NCI-H1105 (cell line): ENCODE results near the gene WDR81.
"Not testable (repeated sequence)": the region's sequence is repeated elsewhere in the genome, so short reads cannot be mapped to it uniquely, and the experiment has no call there.

Experiments used
- DNase-seq: peaks from one replicate; lab custom pipeline; 2025; lab: John Stamatoyannopoulos, UW

The WDR81 gene

DNA sequence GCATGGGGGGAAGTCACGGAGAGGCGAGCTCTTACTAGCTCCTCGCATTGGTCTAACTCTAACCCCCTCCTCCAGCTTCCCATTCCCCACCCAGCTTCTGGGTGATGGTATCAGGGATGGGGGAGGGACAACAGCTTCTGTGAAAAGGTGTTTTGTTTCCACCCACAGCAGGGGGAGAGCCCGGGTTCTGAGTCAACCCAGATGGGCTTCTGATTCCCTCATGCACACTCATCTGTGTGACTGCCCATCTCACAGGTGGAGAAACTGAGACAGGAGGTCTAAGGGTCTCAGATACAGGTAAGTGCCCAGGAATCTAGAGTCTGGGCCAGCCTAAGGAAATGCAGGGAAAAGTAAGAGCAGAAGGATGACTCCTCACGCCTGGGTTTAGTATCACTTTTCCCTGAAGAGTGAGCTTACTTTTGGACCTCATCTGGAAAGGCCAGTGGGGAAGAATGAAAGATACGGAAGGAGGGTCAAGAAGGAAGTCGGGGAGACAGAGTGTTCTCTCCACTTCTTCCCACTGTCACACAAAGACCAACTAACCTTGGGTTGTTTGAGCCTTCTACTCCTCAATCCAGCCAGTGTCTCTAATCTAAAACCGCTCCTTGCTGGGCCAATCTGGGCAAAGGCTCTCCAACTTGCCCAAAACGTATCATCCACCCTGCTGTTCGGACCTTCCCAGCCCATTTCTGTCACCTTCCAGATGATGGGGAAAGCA lies 11.2 kb upstream of the WDR81 start:
- no peak for DNase-seq

DNA sequence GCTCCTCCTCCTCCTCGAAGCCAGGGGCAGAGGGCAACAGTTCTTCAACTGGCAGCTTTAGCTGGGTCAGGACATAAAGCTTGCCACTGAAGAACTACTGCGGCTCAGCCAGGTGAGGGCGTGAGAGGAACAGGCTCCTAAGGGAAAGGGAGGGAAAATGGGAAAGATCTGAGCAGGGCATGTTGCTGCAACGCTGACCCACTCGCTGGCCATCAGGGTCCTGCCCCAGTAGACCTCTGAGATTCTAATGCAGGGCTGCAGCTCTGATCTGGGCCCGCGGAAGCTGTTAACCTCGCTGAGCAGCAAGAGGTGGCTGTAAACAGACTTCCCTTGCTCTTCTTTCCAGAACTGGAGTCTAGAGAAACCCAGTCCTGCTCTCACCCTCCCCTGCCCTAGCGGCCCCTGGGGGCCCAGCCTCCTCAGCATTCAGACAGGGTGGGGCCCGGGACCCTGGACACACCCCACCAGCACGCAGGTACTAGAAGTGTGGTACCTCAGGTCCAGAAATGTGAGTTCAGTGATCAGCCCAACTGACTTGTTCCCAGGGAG lies 10.6 kb upstream of the WDR81 start:
- no peak for DNase-seq

DNA sequence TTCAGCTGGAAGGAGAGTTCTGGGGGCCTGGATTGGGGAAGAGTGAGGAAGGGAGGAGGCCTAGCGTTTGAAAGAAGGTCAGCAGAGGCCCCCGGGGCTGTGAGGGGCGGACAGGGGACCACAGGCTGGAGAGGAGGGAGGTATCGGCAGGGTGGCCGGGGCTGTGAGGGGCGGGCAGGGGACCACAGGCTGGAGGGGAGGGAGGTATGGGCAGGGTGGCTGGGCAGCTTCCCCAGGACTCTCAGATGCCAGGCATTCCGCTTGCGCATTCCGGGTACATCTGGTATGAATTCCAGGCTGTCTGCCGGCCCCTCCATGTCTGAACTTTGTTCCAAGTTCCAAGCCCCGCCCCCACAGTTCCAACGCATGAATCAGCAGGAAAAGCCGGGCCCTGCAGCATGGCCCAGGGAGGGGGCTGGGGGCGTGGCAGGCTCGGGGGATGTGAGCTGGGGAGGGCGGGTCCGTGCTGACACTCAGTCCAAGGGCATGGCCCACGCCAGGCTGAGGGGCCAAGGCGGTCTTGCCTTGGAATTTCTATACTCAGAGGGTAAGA lies 10.0 kb upstream of the WDR81 start:
- DNase-seq, result no peak

DNA sequence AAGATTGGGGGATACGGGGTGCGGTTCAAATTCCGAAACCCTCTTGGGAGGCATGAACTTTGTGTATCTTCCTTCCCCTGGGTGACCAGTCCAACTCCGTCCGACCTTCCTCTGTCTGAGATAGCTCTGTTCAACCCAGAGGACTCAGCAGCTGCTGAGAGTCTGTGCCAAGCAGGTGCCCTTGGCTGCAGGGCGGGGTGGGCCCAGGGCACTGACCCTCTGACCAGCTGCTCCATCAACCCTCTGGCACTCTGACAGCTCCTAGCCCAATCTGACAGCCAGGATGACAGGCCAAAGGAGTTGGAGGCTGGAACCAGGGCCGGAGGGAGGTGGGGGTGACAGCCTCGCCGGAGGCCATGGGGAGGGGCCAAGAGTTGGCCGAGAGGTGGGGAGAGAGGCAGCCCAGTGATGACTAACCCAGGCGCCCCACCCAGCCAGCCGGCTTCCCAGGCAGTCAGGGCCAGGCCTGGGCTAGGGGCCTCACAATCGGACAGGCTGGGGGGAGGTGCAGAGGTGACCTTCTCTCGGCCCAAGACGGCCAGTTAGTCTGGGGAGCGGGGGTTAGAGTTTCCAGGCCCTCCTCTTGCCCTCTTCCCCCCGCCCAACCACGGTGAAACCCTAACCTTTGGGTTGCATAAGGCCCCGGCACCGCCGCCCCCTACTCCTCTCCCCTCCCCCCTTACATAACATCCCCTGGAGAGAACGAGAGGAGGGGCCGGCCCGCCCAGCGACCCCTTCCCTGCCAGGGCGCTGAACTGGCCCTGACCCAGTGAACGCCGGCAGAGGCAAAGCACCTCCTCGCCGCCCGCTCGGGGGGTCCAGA lies 9.3 kb upstream of the WDR81 start:
- DNase-seq, result no peak

DNA sequence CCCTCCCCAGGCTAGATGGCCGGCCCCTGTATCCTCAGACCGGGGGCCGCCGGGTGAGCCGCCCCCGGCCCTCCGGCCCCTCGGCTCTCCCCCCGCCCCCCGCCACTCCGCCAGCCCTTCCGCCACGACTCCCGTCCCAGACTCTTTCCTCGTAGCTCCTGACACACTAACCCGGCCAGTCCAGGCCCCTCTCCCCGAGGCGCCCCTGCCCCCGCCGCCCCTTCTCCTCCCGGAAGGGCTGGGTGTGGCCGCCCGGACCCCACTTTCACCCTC lies 8.8 kb upstream of the WDR81 start:
- no peak for DNase-seq

DNA sequence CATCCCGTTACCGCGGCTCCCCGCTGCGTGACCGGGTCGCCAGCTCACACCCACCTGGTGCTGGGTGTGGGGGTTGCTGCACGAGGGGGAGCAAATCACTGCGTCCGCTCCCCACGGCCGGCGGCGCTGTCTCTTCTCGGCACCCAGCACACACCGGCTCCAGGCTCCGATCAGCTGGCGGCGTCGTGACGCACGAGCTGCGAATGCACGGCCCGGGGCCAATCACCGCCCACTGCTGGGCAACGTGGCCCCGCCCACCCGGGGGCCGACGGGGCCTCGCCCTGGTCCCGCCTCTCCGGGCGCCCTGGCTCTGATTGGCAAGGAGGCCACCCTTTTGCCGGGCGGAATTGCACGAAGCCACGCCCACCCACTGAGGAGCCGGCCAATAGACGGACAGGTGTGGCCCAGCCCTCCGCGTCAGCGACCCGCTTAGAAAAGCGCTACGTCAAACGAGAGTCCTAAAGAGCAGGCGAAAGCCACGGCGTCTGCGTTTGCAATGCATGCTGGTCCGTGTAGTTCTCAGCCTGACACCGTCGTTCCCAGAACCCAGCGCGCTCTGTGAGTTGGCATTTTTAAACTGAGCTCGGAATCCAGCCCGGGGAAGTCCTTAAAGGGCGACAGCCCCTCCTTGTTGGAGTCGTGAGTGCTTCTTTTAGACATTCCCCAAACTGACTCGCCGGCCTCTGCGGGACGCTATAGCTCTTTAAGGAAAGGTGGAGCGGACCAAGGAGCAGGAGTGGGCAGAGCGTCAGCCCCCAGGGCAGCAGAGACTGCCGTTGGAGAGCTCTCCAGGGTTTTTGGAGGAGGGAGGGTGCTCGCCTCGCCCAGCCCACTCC lies 8.2 kb upstream of the WDR81 start:
- DNase-seq, result peak; percentile 96

DNA sequence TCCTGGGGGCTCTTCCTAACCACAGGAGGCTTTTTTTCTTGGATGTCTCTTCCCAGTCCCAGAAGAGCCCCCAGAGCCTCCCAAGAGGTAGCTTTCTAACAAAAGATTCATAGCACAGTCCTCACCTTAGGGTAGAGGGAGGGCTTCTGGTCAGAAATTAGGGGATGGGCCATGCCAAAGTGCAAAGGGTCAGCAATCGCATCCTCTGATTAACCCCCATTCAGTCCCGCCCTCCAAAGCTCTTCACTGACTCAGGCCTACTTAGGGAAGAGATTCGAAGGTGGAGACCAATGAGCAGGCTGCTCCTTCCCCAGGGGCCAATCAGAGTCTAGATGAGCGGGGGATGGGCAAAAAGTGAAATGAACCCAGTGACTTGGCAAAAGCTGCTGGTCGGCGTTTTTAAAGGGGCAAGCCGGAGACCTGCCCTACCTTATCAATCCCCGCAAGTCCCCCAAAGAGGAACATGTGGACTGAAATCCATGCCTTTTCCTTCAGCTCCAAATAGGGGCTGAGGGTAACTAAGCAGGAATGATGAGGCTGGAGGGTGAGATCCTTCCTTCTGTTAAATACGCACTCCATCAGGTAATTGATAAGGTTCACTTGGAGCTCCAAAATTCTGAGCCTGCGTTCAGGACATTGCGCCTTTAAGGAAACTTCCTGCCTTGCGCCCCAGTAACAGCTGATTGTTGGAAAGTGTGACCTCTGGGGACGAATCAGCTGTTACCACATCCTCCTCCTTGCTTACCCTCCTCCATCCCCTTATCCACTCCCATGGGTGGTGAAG lies 7.4 kb upstream of the WDR81 start:
- DNase-seq, result peak; percentile 87

DNA sequence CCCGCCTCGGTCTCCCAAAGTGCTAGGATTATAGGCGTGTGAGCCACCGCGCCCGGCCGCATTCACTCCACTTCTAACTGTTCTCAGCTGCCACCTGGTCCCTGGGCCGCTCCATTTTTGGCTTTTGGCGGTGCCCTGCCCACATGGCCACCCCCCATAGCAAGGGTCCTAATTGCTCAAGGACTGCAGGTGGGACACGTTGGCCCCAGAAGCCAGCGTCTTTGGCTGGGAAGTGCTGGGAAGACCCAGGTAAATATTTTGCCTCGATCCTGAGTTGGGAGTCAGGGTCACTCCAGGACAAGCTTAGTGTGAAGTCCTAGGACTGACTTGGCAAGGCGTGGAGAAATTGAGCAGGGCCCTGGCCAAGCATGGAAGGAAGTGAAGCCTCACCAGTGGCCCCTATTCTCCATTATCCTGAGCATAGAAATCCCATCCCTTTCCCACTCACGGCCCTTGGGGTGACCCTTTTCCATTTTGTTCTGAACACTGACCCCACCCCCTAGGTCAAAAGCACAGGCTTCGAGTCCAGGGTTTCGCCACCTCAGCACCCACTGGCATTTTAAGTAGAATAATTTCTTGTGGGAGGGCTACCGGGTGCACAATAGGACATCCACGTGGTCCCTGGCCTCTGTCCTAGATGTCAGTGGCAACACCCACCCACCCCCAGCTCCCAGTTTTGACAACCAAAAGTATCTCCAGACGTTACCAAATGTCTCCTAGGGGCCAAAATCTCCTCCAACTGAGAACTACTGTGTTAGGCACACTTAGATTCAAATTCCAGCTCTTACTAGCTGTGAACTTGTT lies 5.9 kb upstream of the WDR81 start:
- DNase-seq, result no peak

DNA sequence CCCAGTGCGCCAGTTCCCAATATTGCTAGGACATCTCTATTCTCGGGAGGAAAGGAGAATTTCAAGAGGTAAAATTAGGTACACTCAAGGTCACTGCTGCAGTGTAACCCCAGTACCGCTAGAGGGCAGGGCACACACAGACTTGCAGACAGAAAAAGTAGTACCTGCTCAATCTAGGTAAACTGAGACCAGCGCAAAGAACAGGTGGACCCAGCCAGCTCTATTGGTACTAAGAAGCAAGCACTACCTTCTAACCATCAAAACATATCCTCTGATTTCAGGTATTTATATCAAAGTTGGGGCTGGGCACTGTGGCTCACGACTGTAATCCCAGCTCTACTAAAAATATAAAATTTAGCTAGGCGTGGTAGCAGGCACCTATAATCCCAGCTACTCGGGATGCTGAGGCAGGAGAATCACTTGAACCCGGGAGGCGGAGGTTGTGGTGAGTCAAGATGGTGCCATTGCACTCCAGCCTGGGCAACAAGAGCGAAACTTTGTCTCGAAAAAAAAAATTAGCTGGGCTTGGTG lies 3.6 kb upstream of the WDR81 start:
- no peak for DNase-seq

DNA sequence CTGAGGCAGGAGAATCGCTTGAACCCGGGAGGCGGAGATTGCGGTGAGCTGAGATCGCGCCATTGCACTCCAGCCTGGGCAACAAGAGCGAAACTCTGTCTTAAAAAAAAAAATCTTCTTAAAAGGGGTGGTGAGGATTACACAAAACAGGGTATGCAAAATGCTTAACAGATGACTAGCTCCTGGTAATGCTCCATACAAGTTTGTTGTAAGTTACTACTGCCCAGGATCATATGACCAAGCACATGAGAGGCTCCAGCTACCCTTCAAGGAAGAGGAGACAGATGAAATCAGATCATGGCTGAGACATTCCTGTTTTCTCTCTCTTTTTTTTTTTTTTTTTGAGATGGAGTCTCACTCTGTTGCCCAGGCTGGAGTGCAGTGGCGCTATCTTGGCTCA lies 2.5 kb upstream of the WDR81 start:
- not testable (repeated sequence) for DNase-seq

DNA sequence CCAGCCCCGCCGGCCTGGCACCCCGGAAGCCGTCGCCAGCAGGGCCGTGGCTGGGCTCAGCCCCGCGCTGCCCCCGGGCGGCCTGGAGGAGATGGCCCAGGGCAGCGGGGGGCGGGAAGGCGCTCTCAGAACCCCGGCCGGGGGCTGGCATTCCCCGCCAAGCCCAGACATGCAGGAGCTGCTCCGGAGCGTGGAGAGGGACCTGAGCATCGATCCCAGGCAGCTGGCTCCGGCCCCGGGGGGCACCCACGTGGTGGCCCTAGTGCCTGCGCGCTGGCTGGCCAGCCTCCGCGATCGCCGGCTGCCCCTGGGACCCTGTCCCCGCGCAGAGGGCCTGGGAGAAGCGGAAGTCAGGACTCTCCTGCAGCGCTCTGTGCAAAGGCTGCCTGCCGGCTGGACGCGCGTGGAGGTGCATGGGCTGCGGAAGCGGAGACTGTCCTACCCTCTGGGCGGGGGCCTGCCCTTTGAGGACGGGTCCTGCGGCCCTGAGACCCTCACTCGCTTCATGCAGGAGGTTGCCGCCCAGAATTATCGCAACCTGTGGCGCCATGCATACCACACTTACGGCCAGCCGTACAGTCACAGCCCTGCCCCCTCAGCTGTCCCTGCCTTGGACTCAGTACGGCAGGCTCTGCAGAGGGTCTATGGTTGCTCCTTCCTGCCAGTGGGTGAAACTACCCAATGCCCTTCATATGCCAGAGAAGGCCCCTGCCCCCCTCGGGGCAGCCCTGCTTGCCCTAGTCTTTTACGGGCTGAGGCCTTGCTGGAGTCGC lies 551 bp downstream of the WDR81 start:
- no peak for DNase-seq

DNA sequence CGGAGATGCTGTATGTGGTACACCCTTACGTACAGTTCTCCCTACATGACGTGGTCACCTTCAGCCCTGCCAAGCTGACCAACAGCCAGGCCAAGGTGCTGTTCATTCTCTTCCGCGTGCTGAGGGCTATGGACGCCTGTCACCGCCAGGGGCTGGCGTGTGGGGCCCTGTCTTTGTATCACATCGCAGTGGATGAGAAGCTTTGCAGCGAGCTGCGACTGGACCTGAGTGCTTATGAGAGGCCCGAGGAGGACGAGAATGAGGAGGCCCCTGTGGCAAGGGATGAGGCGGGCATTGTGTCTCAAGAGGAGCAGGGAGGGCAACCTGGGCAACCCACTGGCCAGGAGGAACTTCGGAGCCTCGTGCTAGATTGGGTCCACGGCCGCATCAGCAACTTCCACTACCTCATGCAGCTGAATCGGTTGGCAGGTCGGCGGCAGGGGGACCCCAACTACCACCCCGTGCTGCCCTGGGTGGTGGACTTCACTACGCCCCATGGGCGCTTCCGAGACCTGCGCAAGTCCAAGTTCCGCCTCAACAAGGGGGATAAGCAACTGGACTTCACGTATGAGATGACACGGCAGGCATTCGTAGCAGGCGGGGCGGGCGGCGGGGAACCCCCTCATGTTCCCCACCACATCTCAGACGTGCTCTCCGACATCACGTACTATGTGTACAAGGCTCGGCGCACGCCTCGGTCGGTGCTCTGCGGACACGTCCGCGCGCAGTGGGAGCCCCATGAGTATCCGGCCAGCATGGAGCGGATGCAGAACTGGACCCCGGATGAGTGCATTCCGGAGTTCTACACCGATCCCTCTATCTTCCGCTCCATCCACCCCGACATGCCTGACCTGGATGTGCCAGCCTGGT lies 1.4 kb downstream of the WDR81 start:
- no peak for DNase-seq

DNA sequence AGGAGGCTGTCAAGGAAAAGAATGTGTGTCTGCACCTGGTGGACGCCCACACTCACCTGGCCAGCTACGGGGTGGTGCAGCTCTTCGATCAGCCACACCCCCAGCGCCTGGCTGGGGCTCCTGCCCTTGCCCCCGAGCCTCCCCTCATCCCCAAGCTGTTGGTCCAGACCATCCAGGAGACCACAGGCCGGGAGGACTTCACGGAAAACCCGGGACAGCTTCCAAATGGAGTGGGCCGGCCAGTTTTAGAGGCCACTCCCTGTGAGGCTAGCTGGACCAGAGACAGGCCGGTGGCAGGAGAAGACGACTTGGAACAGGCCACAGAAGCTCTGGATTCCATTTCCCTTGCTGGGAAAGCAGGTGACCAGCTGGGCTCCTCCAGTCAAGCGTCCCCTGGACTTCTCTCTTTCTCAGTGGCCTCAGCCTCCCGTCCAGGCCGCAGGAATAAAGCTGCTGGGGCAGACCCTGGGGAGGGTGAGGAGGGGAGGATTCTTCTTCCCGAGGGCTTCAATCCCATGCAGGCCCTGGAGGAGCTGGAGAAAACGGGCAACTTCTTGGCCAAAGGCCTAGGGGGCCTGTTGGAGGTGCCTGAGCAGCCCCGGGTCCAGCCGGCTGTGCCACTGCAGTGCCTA lies 2.2 kb downstream of the WDR81 start:
- DNase-seq, result no peak

DNA sequence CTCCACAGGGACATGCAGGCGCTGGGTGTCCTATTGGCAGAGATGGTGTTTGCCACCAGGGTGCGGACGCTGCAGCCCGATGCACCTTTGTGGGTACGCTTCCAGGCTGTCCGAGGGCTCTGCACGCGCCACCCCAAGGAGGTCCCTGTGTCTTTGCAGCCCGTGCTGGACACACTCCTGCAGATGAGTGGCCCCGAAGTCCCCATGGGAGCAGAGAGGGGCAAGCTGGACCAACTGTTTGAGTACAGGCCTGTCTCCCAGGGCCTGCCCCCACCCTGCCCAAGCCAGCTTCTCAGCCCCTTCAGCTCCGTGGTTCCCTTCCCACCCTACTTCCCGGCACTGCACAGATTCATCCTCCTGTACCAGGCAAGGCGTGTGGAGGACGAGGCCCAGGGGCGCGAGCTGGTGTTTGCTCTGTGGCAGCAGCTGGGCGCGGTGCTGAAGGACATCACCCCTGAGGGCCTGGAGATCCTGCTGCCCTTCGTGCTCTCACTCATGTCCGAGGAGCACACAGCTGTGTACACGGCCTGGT lies 2.8 kb downstream of the WDR81 start:
- no peak for DNase-seq

DNA sequence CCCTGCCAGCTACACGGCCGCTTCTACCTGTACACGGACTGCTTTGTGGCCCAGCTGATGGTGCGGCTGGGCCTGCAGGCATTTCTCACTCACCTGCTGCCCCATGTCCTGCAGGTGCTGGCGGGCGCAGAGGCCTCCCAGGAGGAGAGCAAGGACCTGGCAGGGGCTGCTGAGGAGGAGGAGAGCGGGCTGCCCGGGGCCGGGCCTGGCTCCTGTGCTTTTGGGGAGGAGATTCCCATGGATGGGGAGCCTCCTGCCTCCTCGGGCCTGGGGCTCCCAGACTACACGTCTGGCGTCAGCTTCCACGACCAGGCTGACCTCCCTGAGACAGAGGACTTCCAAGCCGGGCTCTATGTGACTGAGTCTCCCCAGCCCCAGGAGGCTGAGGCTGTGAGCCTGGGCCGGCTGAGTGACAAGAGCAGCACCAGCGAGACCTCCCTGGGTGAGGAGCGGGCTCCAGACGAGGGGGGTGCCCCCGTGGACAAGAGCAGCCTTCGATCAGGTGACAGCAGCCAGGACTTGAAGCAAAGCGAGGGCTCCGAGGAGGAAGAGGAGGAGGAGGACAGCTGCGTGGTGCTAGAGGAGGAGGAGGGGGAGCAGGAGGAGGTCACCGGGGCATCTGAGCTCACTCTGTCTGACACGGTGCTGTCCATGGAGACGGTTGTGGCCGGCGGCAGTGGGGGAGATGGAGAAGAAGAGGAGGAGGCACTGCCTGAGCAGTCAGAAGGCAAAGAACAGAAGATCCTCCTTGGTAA lies 3.5 kb downstream of the WDR81 start:
- no peak for DNase-seq

DNA sequence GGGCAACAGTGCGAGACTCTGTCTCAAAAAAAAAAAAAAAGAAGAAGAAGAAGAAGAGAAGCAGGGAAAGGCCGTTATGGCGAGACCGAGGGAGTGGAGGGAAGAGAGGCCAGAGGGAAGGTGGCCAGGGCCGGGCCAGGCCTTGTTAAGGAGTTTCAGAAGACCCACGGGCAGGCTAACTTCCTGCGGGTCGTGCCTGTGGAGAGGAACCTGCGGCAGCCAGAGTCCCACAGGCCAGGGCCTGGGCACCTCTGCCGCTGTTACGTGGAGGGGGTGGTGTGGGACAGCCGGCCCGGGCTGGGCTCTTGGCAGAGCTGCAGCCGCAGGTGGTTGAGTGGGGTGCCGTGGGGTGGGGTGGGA lies 5.4 kb downstream of the WDR81 start:
- DNase-seq, result no peak
